ENCODE data around the gene COL20A1. TPM values are rescaled to one million over a fixed set of nuclear protein-coding genes. Genes with fewer than 3 reads are reported as not detected.

The COL20A1 gene
- total and polyA plus RNA-seq, 2 of the 13 experiments (the other 11 are each of a cell fraction or from before 2014, with no cell fraction given): not detected

DNA sequence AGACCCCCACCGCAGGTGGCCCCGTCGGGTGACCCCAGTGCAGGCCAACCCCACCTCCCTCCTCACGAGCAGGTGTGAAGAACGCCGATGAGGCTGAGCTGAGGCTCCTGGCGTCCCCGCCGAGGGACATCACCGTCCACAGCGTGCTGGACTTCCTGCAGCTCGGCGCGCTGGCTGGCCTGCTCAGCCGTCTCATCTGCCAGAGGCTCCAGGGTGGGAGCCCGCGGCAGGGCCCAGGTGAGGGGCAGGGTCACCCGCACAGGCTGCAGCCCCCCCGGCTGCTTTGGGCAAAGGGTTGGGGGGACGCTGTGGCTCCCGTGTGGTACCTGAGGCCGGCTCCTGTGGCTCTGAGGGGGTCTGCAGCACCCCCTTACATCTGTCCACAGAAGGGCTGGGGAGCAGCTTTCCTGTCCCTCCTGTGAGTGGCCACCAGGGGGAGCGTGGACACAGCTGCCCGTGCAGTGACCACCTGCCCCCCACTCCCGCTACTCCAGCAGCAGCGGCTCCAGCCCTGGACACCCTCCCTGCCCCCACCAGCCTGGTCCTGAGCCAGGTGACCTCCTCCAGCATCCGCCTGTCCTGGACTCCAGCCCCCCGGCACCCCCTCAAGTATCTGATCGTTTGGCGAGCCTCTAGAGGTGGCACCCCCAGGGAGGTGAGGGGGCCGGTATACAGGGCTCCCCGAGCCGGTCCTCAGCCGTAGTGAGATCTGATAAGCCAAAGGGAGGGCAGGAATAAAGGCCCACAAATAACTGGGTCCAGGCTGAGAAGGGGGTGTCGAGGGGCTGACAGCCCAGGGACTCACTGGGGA lies 16.5 kb downstream of the COL20A1 start:
- Histone ChIP-seq H3K4me3 (replicated peaks in 1 of 3; ENCODE audit: insufficient read depth in 1 of 3, low read depth in 2 of 3, low read length in 3 of 3) (no peak overlapping the region), H3K36me3 (replicated peaks in 1 of 2; ENCODE audit: control insufficient read depth in 1 of 2, insufficient read depth in 2 of 2, low read length in 2 of 2) (no peaks in the 10 kb centered on the region), H3K27ac (ENCODE audit: extremely low read length, insufficient read depth, low read length) (no peak overlapping the region), H3K27me3 (ENCODE audit: control insufficient read depth in 1 of 2, insufficient read depth in 2 of 2, low read length in 2 of 2) (peaks cover 24 to 78% of the 10 kb centered on the region in 2 experiments), H3K9ac (ENCODE audit: insufficient read depth, low read depth, low read length) (no peak overlapping the region), H3K79me2 (ENCODE audit: insufficient read depth, low read length) (no peaks in the 10 kb centered on the region), H2AFZ (ENCODE audit: low read length) (no peak overlapping the region), H3K4me1 (ENCODE audit: insufficient read depth, low read length) (no peaks in the 10 kb centered on the region), H3K4me2 (ENCODE audit: low read depth, low read length) (no peak overlapping the region), H3K9me3 (ENCODE audit: low read length) (no peaks in the 10 kb centered on the region), H4K20me1 (ENCODE audit: insufficient read depth, low read length) (peaks cover 14% of the 10 kb centered on the region; the same call in 1 of the 2 replicates)
- ATAC-seq (peak; percentile 70), DNase-seq (ENCODE audit: low spot score) (peak; percentile 41), FAIRE-seq (no peak)
- BruUV-seq (replicated peaks): no TSS peak
- 32% methylated on average over 23 of the region's 35 CpGs for WGBS (ENCODE audit: low lambda C conversion rate)
- ChIA-PET CTCF (ENCODE audit: low intra/inter-chr PET ratio, low total read pairs) (interaction anchor here (2.5 to 3.4 kb wide), 2 partner anchors 69 to 73 kb away, joined by 18 to 69 read pairs; no protein-coding TSS in a partner anchor), POLR2A (interaction anchor here (1.0 to 1.1 kb wide), 2 partner anchors 68 to 72 kb away, joined by 4 read pairs; no protein-coding TSS in a partner anchor)
- in situ Hi-C loops (cut with HindIII; ENCODE audit: extremely low pct_ligation_motif_present, low pct_unique_long_range_greater_than_20kb) (loop anchor here (5.0 kb wide), 1 partner anchor 73 kb away; no protein-coding TSS in a partner anchor), intact Hi-C loops (cut with micrococcal nuclease; ENCODE audit: unreplicated experiment) (loop anchor here (1.0 kb wide), 1 partner anchor 73 kb away; no protein-coding TSS in a partner anchor)
- TF ChIP-seq MIER2 (CRISPR knock-in tag; IDR thresholded peaks at IDR 0.05) (no peak), ZNF563 (CRISPR knock-in tag; IDR thresholded peaks at IDR 0.05) (peak; percentile 74; the same call in 1 of the 2 replicates), MYC (CRISPR knock-in tag; IDR thresholded peaks at IDR 0.05; ENCODE audit: borderline replicate concordance) (peak; percentile 61; the same call in 1 of the 2 replicates), ZNF703 (CRISPR knock-in tag; IDR thresholded peaks at IDR 0.05; ENCODE audit: borderline replicate concordance) (no peak), SALL2 (CRISPR knock-in tag; IDR thresholded peaks at IDR 0.05) (peak; percentile 48; the same call in 1 of the 2 replicates), HNRNPLL (IDR thresholded peaks at IDR 0.05; ENCODE audit: low read depth, low read length, poor library complexity, severe bottlenecking) (peak; percentile 25), RFX1 (IDR thresholded peaks at IDR 0.05) (no peak), ZNF124 (CRISPR knock-in tag; IDR thresholded peaks at IDR 0.05) (0 out of 2 replicates have a peak, but pooled peaks have one; percentile 50)
- TF ChIP-seq, protein P1, sequence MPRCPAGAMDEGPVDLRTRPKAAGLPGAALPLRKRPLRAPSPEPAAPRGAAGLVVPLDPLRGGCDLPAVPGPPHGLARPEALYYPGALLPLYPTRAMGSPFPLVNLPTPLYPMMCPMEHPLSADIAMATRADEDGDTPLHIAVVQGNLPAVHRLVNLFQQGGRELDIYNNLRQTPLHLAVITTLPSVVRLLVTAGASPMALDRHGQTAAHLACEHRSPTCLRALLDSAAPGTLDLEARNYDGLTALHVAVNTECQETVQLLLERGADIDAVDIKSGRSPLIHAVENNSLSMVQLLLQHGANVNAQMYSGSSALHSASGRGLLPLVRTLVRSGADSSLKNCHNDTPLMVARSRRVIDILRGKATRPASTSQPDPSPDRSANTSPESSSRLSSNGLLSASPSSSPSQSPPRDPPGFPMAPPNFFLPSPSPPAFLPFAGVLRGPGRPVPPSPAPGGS (CRISPR knock-in tag; IDR thresholded peaks at IDR 0.05): no peak
- TF ChIP-seq, protein P2, sequence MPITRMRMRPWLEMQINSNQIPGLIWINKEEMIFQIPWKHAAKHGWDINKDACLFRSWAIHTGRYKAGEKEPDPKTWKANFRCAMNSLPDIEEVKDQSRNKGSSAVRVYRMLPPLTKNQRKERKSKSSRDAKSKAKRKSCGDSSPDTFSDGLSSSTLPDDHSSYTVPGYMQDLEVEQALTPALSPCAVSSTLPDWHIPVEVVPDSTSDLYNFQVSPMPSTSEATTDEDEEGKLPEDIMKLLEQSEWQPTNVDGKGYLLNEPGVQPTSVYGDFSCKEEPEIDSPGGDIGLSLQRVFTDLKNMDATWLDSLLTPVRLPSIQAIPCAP (CRISPR knock-in tag; IDR thresholded peaks at IDR 0.05; ENCODE audit: low read depth): peak; percentile 56; the same call in 1 of the 2 replicates
- TF ChIP-seq, protein P3, sequence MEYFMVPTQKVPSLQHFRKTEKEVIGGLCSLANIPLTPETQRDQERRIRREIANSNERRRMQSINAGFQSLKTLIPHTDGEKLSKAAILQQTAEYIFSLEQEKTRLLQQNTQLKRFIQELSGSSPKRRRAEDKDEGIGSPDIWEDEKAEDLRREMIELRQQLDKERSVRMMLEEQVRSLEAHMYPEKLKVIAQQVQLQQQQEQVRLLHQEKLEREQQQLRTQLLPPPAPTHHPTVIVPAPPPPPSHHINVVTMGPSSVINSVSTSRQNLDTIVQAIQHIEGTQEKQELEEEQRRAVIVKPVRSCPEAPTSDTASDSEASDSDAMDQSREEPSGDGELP (IDR thresholded peaks at IDR 0.05; ENCODE audit: borderline replicate concordance, low read depth): peak; percentile 31; the same call in 1 of the 2 replicates
- TF ChIP-seq, protein P4, sequence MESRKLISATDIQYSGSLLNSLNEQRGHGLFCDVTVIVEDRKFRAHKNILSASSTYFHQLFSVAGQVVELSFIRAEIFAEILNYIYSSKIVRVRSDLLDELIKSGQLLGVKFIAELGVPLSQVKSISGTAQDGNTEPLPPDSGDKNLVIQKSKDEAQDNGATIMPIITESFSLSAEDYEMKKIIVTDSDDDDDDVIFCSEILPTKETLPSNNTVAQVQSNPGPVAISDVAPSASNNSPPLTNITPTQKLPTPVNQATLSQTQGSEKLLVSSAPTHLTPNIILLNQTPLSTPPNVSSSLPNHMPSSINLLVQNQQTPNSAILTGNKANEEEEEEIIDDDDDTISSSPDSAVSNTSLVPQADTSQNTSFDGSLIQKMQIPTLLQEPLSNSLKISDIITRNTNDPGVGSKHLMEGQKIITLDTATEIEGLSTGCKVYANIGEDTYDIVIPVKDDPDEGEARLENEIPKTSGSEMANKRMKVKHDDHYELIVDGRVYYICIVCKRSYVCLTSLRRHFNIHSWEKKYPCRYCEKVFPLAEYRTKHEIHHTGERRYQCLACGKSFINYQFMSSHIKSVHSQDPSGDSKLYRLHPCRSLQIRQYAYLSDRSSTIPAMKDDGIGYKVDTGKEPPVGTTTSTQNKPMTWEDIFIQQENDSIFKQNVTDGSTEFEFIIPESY (CRISPR knock-in tag; IDR thresholded peaks at IDR 0.05): peak; percentile 55; the same call in 1 of the 2 replicates
- TF ChIP-seq, protein P5, sequence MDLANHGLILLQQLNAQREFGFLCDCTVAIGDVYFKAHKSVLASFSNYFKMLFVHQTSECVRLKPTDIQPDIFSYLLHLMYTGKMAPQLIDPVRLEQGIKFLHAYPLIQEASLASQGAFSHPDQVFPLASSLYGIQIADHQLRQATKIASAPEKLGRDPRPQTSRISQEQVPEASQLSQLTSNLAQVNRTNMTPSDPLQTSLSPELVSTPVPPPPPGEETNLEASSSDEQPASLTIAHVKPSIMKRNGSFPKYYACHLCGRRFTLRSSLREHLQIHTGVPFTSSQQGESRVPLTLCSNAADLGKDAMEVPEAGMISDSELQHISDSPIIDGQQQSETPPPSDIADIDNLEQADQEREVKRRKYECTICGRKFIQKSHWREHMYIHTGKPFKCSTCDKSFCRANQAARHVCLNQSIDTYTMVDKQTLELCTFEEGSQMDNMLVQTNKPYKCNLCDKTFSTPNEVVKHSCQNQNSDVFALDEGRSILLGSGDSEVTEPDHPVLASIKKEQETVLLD (CRISPR knock-in tag; IDR thresholded peaks at IDR 0.05; ENCODE audit: low read depth): no peak
- TF ChIP-seq, protein P6, sequence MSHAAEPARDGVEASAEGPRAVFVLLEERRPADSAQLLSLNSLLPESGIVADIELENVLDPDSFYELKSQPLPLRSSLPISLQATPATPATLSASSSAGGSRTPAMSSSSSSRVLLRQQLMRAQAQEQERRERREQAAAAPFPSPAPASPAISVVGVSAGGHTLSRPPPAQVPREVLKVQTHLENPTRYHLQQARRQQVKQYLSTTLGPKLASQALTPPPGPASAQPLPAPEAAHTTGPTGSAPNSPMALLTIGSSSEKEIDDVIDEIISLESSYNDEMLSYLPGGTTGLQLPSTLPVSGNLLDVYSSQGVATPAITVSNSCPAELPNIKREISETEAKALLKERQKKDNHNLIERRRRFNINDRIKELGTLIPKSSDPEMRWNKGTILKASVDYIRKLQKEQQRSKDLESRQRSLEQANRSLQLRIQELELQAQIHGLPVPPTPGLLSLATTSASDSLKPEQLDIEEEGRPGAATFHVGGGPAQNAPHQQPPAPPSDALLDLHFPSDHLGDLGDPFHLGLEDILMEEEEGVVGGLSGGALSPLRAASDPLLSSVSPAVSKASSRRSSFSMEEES (CRISPR knock-in tag; IDR thresholded peaks at IDR 0.05): no peak
